H1 (cell line): ENCODE measurements around the gene PAEP. TPM values are rescaled to one million over a fixed set of nuclear protein-coding genes. Genes with fewer than 3 reads are reported as not detected.

Experiments
- CHD7 ChIP-seq: fragments of 300-600 bp; sonication (generic); IDR thresholded peaks from 2 replicates; pipeline ENCODE4 v1.7.1; 2012; ENCODE audit warnings: low read length, moderate library complexity, mild to moderate bottlenecking, inconsistent platforms; ENCODE audit not compliant: insufficient replicate concordance
- CTBP2 ChIP-seq: IDR thresholded peaks from 2 replicates; pipeline ENCODE4 v1.7.0; 2011; ENCODE audit warnings: borderline replicate concordance, mild to moderate bottlenecking, moderate library complexity, mixed read lengths, low read length; ENCODE audit not compliant: insufficient read depth, insufficient read length
- RAD21 ChIP-seq, 2 experiments: IDR thresholded peaks in 1 of 2; conservative IDR thresholded peaks in 1 of 2; 2 replicates each; pipeline ENCODE4 v1.6.1; 2011; ENCODE audit warnings: low read depth in 2 of 2, low read length in 2 of 2, improper control_type of control experiment in 1 of 2, inconsistent platforms in 1 of 2, mild to moderate bottlenecking in 1 of 2, moderate library complexity in 1 of 2
- polyA plus RNA-seq, 7 experiments: library from polyadenylated mRNA; depleted of rRNA in 3 of 7; stranded (reverse) in 5 of 7; unstranded in 2 of 7; fragments of >200 nt in 5 of 7; fragments of 200-250 nt in 2 of 7; gene quantifications; 1 replicate in 5 of 7; 2 replicates in 1 of 7; 4 replicates in 1 of 7; pipeline versions ENCODE4 v1.2.1 to v1.2.3, GENCODE V29; 2011 to 2013; ENCODE audit warnings: missing spikeins in 2 of 7, mixed read lengths in 2 of 7
- total RNA-seq: library from RNA; stranded (reverse); fragmentation: NEBNext Ultra II Directional; extraction: Animal tissue kit (Norgen Biotek cat#: 25700); gene quantifications from 2 replicates; pipeline ENCODE4 v1.2.1, GENCODE V29; 2021

Gene PAEP
- total and polyA plus RNA-seq, 2 of the 8 experiments (the other 6 are each of a cell fraction or from before 2014, with no cell fraction given), result not detected

GRCh38 chr9:135552698-135553171, 8.8 kb upstream of the PAEP start (continued):
- TF ChIP-seq RAD21 (IDR thresholded peaks at IDR 0.05 in 1 of 2, conservative IDR thresholded peaks at IDR 0.05 in 1 of 2; ENCODE audit: low read depth in 2 of 2, low read length in 2 of 2), result no peak
- TF ChIP-seq CTBP2, result no peak
- no peak for TF ChIP-seq CHD7
